ENCODE measurements around the gene ISL1.

Gene ISL1

GRCh38 chr5:51382521-51383130 is 622 bp upstream of the ISL1 start:
- Histone ChIP-seq H3K4me3 (ENCODE audit: low read depth in 1 of 2, low read length in 1 of 2) (no peak overlapping the region), H3K36me3 (no peaks in the 10 kb centered on the region), H3K4me1 (ENCODE audit: control insufficient read depth in 1 of 2, insufficient read depth in 1 of 2, low read depth in 1 of 2, low read length in 1 of 2) (no peaks in the 10 kb centered on the region), H3K27ac (no peak overlapping the region), H3K27me3 (peaks cover 100% of the 10 kb centered on the region), H3K9me3 (no peaks in the 10 kb centered on the region)
- no peak for TF ChIP-seq CTCF (IDR thresholded peaks at IDR 0.05)

DNA sequence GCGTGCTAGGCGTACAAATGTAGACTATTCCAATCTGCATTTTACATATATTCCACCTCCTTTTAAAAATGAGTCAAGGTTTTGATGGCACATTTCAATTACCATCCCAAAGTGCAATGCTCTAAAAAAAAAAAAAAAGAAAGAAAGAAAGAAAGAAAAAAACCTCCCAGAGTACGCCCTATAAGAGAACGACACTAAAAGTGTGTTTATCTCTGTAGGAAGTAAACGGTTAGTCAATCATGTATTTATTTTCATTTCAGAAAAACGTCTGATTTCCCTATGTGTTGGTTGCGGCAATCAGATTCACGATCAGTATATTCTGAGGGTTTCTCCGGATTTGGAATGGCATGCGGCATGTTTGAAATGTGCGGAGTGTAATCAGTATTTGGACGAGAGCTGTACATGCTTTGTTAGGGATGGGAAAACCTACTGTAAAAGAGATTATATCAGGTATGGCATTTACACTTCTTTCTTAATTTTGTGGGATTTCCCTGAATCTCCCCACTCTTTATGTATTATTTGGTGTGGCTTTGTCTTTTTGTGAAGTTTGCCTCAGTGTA is 1.1 kb downstream of the ISL1 start:
- H3K4me3 ChIP-seq (ENCODE audit: low read depth in 1 of 2, low read length in 1 of 2): no peak overlapping the region
- no peaks in the 10 kb centered on the region for H3K9me3 ChIP-seq
- no peak for TF ChIP-seq CTCF (IDR thresholded peaks at IDR 0.05)
- H3K27ac ChIP-seq: no peak overlapping the region
- peaks cover 100% of the 10 kb centered on the region for H3K27me3 ChIP-seq
- H3K4me1 ChIP-seq (ENCODE audit: control insufficient read depth in 1 of 2, insufficient read depth in 1 of 2, low read depth in 1 of 2, low read length in 1 of 2): no peaks in the 10 kb centered on the region
- H3K36me3 ChIP-seq: no peaks in the 10 kb centered on the region

DNA sequence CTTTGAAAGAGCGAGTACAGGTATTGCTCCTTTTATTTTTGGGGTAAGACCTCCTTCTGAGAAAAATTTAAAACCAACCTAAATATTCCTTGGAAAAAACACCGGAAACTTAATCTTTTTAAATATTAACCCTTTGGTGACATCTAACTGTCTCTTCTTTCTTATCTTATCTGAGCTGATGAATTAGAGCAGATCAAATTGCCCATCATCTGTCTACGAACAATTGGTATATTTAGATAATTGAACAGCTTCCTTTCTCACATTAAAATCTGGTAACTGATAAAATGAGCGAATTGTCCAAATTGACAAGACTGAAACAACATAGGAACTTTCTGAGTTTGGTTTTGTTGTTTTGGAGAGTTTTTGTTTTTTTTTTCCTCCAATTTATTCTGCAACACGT is 2.0 kb downstream of the ISL1 start:
- peaks cover 100% of the 10 kb centered on the region for H3K27me3 ChIP-seq
- no peaks in the 10 kb centered on the region for H3K4me1 ChIP-seq (ENCODE audit: control insufficient read depth in 1 of 2, insufficient read depth in 1 of 2, low read depth in 1 of 2, low read length in 1 of 2)
- H3K36me3 ChIP-seq: no peaks in the 10 kb centered on the region
- no peak for TF ChIP-seq CTCF (IDR thresholded peaks at IDR 0.05)
- H3K27ac ChIP-seq: no peak overlapping the region
- H3K9me3 ChIP-seq: no peaks in the 10 kb centered on the region
- H3K4me3 ChIP-seq (ENCODE audit: low read depth in 1 of 2, low read length in 1 of 2): no peak overlapping the region

DNA sequence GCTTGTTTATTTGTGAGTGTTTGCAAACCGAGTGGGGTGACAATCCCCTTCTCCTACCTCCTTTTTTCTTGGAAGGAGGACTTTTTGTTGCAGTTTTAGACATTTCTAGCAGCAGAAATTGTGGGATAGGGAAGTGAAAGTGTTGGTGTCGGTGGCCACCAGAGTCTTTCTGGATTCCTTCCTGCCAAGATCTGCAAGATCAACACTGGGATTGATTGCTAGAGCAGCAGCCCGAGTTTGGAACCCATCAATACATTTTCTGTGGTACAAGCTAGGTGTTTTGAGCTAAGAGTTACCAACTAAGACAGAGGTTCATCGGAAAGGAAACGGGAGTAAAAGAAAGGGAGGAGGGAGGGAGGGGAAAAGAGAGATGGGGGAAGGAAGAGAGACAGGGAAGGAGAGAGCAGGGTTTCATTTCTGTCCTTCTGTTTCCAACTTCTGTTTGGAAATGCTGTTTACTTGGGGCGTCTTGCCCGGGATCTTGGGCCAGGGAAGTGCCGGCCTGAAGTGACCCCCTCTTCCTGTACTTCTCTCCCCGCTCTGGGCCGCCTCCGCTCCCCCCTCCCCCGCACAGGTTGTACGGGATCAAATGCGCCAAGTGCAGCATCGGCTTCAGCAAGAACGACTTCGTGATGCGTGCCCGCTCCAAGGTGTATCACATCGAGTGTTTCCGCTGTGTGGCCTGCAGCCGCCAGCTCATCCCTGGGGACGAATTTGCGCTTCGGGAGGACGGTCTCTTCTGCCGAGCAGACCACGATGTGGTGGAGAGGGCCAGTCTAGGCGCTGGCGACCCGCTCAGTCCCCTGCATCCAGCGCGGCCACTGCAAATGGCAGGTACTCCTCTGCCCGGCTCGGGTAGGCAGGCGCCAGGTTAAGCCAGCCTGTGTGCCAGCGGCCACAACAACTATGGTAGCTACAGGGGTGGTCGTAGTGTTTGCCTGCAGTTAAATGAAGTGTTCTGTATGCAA is 4.0 kb downstream of the ISL1 start:
- H3K27ac ChIP-seq: no peak overlapping the region
- H3K4me3 ChIP-seq (ENCODE audit: low read depth in 1 of 2, low read length in 1 of 2): no peak overlapping the region
- no peaks in the 10 kb centered on the region for H3K9me3 ChIP-seq
- no peak for TF ChIP-seq CTCF (IDR thresholded peaks at IDR 0.05)
- no peaks in the 10 kb centered on the region for H3K36me3 ChIP-seq
- H3K4me1 ChIP-seq (ENCODE audit: control insufficient read depth in 1 of 2, insufficient read depth in 1 of 2, low read depth in 1 of 2, low read length in 1 of 2): no peaks in the 10 kb centered on the region
- peaks cover 100% of the 10 kb centered on the region for H3K27me3 ChIP-seq

GRCh38 chr5:51387884-51388275 is 4.6 kb downstream of the ISL1 start:
- Histone ChIP-seq H3K9me3 (no peaks in the 10 kb centered on the region), H3K4me3 (ENCODE audit: low read depth in 1 of 2, low read length in 1 of 2) (no peak overlapping the region), H3K27ac (no peak overlapping the region), H3K4me1 (ENCODE audit: control insufficient read depth in 1 of 2, insufficient read depth in 1 of 2, low read depth in 1 of 2, low read length in 1 of 2) (no peaks in the 10 kb centered on the region), H3K27me3 (peaks cover 100% of the 10 kb centered on the region), H3K36me3 (no peaks in the 10 kb centered on the region)
- TF ChIP-seq CTCF (IDR thresholded peaks at IDR 0.05): no peak

All from neutrophil (primary cell).